Medulla oblongata (tissue), 1 donor: ENCODE measurements around the gene IFRD1.

ENCODE experiments used
- DNase-seq: peaks from one replicate; pipeline ENCODE4 v3.0.0-alpha.2; 2015; ENCODE audit errors: extremely low spot score

IFRD1 gene

DNA sequence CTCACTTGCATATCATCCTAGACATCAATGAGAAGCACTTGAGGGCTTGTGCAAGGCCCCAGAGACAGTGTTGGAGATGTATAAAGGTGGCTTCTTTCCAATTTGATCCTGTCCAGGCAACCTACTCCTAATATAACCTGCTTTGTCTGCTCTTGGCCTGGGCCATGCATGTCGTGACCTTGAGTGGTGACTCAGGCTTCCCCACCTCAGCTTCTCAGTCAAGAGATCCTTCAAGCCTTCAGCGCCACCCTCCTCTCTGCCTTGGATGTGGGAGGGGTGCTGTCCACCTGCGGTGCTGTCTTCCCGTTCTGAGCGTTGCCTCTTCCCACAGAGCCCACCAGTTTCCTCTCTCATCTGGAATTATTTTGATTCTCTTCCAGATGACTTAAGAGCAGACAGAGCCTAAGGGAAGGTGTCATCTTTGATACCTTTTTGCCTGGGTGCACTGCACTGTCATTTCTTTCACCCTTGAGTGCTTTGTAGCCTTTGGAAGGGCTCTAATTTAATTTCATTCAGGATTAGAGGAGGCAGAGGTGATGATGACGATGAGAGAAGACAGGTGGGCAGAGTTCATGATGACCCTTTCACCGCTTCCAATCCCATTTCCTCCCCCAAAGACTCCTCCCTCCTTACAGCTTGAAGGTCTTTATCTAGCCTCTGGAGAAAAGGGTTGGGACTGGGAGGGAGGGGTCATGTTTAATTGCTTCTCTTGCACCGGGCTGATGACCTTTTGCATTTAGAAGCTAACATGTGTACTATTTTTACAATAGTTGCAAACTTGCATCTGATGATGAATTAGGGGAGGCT is 37.4 kb downstream of the IFRD1 start:
- DNase-seq, result no peak

DNA sequence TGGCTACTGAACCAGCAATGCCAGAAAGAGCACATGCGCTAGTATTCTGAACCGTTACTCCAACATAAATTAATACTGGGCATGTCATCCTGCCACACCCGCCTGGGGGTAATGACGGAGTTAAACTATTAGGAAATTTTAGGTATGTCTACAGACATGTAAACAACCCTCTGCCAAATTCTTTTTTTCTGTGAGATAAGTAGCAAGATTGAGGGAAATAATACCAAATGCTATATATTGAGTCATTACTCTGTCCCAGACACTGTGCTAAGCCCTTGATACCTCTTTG is 37.9 kb downstream of the IFRD1 start:
- DNase-seq, result no peak

DNA sequence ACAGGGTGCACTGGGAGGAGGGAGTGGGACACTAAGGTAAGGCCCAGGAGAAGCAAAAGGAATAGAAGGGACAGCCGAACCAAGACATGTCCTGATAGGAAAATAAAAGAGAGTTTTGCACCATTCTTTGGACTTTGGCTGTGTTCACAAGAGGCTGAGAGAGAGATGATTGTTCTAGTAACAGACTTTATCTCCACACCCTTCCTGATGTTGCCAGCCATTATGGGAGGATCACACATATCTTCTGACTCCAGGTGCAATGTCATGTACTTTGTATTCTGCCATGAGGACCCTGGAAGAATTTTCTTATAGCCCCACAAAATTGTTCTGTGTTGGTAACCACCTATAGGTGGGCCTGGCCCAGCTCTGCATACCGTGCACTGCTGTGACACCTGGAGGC is 41.9 kb downstream of the IFRD1 start:
- no peak for DNase-seq

DNA sequence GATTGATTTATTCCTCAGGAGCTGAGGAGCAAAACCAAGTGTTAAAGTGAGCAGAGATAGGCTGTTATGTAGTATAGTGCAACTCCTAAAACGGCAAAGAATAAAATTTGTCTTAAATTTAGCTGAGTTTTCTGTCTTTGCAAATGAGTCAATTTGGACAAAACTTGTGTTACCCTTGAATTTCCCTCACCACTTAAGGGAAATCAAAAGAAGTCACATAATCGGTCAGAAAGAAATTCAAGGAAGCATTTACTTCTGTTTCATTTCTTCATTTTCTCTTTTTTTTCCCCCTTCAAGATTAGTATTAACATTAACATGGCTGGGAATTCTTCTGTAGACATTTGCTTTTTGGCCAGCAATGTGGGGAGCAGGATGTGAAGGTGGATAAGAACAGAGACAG is 44.4 kb downstream of the IFRD1 start:
- DNase-seq, result no peak

DNA sequence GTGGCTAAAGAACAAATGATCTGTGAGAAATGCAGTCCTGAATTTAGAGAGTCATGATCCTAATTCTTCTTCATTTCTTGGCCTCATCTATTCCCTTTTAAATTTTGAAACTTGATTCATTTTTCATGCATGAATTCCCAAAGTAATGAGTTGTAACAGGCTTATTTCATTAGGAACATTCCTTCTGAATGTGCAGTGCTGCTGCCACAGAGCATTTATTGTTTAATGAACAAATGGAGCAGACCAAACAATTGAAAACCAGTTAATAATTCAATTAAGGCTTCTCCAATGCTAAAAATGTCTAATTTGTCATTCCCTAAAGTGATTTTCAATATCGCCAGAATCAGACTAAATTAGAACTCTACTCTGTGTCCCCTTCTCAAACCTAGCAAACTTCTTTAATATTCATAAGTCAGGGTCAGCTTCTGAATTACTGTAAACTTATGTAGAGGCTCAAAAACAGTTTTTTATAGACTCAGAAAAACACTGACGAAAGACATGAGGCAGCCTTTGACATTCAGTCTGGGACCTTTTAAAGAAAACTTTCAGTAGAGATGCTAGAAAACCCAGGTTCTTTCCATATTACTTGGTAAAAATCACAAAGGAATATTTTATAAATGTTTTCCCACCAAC is 45.0 kb downstream of the IFRD1 start:
- no peak for DNase-seq

DNA sequence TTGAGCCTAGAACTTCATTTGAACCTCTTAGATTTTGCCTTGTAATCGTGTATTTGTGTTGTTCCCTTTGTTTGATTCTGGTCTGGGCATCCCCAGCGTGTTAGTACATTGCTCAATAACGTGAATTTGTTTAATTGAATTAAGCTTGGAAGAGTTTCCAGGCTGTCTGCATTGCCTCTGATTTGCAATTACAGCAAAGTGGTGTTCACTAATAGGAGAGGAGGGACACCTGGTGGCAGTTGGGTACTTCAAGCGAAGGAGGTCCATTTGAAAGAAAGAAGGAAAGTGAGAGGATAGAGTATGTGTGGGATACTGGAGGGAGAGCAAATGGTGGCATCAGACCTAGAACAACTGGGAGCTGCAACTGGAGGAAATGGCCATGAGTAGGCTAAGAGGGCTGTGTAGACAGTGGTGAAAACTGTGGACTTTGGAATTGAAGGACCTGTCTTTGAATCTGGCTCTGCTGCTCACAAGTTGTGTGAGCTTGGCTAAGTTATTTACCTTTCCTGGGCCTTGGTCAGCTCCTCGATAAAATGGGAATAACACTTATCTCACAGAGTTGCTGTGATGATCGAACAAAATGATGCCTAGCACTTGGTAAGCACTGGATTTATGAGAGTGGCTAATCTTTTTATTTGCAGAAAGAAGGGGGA is 45.7 kb downstream of the IFRD1 start:
- peak; percentile 68 for DNase-seq

DNA sequence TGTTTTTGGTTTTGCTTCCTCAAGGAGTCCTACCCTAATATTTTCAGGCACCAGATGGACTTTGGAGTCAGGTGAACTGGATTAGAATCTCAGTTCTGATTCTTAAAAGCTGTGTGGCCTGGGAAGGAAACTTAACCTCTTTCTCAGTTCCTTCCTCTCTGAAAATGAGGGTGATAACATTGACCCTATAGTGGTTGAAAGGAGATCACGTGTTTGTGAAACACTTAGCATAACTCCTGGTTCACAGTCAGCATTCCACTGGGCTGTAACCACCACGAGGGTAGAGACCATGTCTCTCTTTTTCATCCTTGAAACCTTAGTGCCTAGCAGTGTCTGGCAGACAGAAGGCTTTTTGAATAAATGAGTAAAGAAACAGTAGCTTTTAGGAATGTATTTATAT is 47.2 kb downstream of the IFRD1 start:
- DNase-seq, result no peak

DNA sequence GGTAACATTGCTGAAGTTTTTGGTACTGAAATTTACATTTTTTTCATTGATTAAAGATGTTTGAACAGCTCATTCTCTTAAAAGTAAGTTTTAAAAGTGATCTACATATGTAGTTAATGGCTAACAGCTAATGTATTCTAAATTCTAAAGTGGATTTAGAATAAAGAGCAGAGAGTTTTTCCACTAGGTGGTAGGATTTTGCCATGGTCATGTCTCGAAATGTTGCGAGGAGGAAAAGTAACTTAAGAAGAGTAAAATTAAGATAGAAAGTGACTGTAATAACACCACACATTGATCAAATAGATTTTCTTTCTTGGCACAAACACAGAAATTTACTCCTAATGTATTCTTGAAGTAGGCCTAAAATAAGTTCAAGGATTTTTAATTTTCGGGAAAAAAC is 50.4 kb downstream of the IFRD1 start:
- no peak for DNase-seq

DNA sequence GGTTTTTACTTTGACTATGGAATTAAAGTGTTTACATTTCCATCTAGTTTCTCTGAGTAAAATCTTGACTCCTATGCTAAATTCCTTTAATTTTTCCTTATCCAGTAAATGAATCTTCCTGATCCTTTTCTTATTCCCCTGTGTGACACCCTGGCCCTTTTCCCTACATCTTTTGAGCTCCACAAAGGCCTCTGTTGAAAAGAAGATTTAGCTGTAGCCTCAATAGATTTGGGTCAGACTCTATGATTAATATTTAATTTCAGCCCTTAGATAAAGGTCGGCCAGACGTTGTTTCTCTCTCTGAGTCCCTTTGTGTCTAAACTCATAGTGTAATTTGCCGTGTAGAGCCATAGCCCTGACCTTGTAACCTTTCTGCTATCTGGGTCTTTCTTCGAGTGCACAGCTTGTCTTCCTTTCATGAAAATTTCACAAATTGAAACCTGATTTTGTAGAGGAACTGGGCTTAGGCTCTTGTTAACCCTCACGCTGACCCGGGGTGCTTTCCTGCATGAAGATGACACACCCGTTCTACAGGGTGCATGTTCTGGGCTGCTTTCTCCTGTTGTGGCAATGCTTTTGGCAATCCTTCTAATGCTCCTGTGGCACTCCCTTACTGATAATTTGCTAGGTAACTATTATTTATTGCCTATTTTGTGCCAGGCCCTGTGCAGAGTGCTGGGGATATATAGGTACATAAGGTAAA is 51.7 kb downstream of the IFRD1 start:
- no peak for DNase-seq

DNA sequence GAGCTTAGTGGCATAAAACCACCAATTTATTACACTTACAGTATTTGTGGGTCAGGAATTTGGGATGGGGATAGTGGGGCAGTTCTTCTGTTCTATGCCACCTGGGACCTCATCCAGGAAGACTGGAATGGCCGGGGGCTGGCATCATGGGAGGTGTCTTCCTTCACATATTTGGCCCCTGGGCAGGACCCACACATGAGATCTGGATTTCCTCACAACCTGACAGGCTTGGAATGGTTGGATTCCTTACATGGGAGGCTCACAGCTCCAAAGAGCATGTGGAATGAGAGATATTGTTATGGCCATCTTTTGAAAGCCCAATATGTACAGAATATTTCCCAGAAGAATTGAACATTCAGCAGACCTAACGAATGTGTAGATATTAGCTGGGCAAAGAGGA is 52.4 kb downstream of the IFRD1 start:
- DNase-seq, result no peak

DNA sequence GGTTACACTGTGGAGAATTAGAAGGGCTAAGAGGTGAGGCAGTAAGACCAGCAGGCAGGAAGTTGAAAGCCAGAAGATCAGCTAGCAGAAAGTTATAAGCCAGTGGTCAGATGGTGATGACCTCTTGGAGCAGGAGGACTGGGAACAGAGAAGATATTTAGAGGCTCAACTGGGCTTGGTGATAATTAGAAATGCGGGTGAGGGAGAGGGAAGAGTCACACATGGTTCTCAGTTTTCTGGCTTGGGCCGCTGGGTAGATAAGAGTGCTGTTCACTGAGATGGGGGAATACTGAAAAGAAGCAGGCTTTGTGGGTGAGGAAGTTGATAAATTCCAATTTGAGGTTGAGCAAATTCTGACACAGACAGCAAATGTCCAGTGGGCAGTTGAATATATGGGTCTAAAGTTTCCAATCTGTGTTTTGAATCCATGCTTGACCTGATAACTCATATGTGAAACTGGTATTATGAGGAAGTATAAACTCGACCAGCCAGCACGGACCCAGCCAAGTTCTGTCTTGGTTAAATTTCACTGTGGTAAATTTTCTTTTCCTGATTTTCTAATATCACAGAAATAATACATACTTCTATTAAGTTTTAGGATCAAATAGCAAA is 53.2 kb downstream of the IFRD1 start:
- no peak for DNase-seq

DNA sequence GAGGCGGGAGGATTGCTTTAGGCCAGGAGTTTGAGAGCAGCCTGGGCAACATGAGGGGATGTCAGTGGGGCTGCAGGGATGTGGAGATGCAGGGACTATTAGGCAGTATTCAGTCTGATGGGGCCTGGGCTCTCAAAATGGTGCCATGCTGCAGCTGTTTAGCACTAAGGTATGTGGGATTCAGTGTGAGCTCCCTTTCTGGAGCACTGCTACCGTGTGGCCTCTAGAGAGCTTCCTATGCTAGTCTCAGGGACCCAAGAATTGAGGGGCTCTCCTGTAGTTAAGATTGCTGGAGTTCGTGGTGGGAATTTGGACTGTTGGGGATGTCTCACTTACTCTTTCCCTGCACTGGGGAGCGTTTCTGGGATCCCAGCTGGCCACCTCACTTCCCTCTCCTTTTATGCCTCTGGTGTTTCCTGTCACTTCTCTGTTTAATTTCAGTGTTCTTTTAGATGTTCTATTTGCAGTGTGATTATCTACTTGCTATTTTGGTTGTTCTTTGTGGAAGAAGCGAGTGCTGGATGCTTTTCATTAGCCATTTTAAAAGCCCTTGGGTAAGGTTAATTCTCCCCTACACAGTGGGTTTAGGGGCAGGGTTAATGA is 53.9 kb downstream of the IFRD1 start:
- no peak for DNase-seq

DNA sequence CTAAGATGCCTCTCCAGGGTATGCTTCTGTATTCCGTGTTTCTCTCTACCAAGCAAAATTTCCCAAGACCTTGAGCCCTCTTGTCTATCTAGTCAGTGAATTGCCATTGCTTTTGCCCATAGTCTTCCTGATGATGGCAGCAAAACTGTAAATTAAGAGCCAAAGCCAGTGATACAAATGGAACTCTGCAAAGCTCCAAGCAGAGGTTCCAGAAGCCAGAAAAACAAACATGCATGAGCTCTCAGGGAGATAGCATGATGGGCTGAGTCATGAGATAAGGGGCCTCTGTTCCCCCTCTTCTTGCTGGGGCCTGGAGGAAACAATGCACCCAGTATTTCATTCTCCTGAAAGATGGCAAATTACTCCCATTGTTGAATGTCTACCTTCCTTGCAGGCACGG is 55.2 kb downstream of the IFRD1 start:
- DNase-seq, result no peak

DNA sequence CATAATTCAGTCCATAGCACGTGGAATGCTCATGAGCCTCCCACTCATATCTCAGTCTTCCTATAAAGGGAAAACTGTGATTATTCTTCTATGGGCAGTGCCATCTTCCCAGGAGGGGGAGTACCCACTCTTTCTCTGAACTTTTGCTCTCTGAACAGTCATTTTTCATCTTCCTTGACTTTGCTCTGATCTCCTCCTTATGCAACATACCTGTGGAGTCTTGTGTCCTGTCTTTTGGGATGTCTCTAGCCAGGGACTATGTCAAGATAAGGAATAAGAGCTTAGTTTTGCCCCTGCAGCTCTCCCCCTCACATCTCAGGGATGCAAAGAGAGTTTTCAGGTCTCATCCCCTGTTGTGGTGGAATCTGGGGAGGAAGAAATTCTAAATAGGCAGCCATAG is 58.1 kb downstream of the IFRD1 start:
- no peak for DNase-seq

DNA sequence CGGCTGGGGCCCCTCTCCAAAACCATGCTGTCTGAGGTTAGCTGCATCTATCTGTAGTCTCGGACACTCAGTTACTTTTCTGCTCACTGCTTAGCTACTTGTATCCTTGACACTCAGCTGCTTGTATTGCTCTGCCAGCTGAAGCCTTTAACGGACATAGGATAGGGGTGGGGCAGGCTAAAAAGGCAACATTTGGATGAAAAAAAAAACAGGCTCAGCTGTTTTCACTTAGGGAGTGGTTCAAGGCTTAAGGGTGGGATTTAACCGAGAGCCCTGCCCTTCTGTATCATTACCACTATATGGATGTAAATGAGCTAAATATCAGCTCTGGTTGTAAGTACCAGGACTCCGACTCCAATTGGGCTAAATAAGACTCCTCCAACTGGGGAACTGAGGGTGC is 59.1 kb downstream of the IFRD1 start:
- DNase-seq, result no peak

DNA sequence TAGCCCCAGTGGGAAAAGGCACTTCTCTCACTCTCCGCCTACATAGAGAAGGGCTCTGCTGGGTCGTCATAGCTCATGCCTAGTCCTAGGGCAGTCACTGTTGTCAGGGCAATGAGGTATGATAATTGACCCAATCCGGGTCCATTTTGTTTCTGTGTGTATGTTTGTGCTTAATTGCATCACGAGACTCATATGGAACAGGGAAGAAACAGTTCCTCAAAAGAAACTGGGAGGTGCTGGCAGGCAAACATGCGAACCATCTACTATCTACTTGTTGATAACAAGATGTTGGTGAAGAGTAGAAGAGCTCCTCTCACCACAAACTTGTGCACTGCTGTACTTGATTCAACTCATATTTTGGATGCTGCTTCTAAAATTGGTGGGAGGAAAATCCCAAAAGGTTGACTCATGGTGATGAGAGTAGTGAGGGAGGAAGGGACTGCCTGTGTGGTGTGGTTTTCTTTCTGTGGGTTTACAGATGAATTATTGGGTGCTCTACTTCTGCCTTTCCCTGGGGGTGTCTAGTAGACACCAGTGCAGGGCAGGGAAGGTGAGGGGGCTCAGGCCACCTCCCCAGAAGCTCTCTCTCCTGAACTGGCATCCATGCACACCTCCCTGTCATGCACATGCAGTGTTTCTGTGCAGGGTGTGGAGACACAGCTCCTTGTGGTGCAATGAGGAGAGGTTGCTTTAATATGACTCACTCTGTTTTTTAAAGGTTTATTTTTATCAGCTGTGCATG is 59.9 kb downstream of the IFRD1 start:
- DNase-seq, result no peak

DNA sequence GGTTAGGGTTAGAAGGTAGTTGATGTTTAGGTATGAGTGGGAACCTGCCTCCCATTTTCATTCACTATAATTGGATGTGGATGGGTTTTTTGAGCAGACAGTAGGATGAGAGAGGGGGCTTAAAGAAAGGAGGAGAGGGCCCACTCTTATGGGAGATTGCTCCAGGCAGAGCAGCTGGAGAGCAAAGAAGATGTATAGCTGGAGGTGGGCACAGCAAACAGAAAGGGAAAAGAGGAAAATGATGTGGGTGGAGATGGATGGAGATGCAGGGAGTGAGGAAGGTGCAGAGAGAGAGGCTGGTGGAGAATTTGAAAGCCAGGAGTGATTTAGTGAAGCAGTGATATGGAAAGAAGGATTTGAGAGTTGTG is 60.5 kb downstream of the IFRD1 start:
- no peak for DNase-seq

DNA sequence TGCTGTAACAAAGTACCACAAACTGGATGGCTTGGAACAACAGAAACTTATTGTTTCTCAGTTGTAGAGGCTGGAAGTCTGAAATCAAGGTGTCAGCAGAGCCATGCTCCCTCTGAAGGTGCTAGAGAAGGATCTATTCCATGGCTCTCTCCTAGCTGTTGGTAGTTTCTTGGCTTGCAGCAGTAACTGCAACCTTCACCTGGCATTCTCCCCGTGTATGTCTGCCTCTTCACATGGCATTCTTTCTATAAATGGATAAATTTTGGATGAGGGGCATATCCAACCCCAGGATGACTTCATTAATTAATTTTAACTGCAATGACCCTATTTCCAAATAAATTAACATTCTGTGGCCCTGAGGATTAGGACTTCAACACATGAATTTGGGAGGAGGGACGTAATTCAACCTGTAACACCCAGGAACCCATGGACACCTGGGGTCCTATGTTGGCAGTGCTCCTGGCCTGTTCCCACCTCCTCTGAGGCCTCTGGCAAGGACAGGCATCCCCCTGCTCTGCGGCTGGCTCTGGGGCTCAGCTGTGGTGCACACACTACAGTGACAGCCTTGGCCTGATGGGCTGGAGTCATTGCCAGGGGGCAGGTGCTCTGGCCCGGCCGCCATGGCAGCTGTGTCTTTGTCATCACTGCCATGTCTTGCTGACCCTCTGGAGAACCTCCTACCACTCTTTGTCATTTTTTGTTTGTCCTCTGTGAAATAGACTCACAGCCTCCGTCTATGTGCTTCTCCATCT is 61.4 kb downstream of the IFRD1 start:
- no peak for DNase-seq

DNA sequence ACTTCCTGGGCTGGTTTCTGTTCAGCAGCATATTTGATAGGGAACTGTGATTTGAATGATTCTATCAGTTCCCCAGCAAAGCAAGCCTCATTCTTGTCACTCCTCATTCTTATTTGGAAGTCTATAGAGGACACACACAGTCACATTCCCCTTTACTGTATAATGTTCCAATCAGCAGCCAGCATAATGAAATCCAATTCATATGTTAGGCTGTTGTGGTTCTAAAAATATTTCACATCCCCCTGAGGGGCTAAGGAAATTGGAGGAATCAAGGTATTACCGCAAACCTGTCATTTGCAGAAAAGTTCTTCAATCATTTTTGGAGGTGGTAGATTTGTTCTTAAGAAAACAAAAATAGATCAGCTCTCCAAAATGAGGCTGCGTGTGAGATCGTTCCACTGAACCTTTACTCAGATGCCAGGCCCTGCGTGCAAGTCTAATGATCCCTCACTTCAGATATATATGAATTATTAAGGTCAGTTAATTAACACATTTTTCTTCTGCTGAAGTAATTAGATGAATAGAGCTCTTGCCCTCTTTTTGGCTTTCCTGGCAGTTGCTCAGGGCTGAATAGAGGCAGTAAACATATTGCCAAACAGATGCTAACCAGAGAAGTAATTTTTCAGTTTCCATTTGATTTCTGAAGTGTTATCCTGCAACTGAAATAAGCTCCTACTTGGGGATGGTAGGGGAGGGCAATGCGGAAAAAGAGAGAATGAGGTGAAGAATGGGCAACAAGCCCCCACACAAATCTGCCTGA is 62.4 kb downstream of the IFRD1 start:
- no peak for DNase-seq

DNA sequence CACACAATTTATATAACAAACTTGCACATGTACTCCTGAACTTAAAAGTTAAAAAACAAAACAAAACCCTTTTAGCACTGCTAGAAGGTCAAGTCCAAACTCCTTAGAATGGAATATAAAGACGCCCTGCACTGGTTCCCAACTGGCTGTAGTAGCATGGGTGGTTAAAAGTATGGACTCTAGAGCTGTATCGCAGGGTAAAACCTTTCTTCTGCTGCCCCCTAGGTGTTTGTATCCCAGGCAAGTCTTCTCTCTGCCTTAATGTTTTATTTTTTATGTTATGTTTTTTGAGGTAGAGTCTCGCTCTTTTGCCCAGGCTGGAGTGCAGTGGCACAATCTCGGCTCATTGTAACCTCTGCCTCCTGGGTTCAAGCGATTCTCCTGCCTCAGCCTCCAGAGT is 65.7 kb downstream of the IFRD1 start:
- no peak for DNase-seq
